Measurements from ENCODE around the gene SKAP1. TPM values are rescaled to one million over a fixed set of nuclear protein-coding genes. Genes with fewer than 3 reads are reported as not detected.

The SKAP1 gene
- total RNA-seq, 1 donor from 2014 or later = 0.38 TPM

- intact Hi-C loops (cut with DNase I) = no loop called here
- no peak for ATAC-seq
Measured at GRCh38 chr17:48153691-48154358, 276.2 kb downstream of the SKAP1 start.

GRCh38 chr17:48152289-48152688 is 277.7 kb downstream of the SKAP1 start:
- ATAC-seq (no peak), DNase-seq (ENCODE audit: missing footprints) (no peak)
- intact Hi-C loops (cut with DNase I) = no loop called here

More at GRCh38 chr17:48153691-48154358, 276.2 kb downstream of the SKAP1 start:
- DNase-seq (ENCODE audit: missing footprints) = no peak

- no peak for ATAC-seq
- DNase-seq (ENCODE audit: missing footprints) = no peak
Measured at GRCh38 chr17:48151220-48151619, 278.8 kb downstream of the SKAP1 start.

GRCh38 chr17:48150597-48151001 is 279.4 kb downstream of the SKAP1 start:
- intact Hi-C loops (cut with DNase I) = no loop called here
- ATAC-seq (no peak), DNase-seq (ENCODE audit: missing footprints) (no peak)

More at GRCh38 chr17:48151220-48151619, 278.8 kb downstream of the SKAP1 start:
- intact Hi-C loops (cut with DNase I) = no loop called here

GRCh38 chr17:48149787-48150463 is 280.1 kb downstream of the SKAP1 start:
- no peak for DNase-seq (ENCODE audit: missing footprints)
- intact Hi-C loops (cut with DNase I) = no loop called here
- no peak for ATAC-seq

GRCh38 chr17:48148854-48149786 is 280.9 kb downstream of the SKAP1 start:
- DNase-seq (ENCODE audit: missing footprints) (no peak), ATAC-seq (no peak)
- intact Hi-C loops (cut with DNase I) = no loop called here

- ATAC-seq (no peak), DNase-seq (ENCODE audit: missing footprints) (no peak)
- intact Hi-C loops (cut with DNase I) = no loop called here
Measured at GRCh38 chr17:48148029-48148770, 281.8 kb downstream of the SKAP1 start.

GRCh38 chr17:48144976-48145798 is 284.8 kb downstream of the SKAP1 start:
- intact Hi-C loops (cut with DNase I) = no loop called here
- ATAC-seq (no peak), DNase-seq (ENCODE audit: missing footprints) (no peak)

- intact Hi-C loops (cut with DNase I) = no loop called here
- ATAC-seq (no peak), DNase-seq (ENCODE audit: missing footprints) (no peak)
Measured at GRCh38 chr17:48144231-48144630, 285.8 kb downstream of the SKAP1 start.

- no peak for ATAC-seq
- DNase-seq (ENCODE audit: missing footprints) = no peak
- intact Hi-C loops (cut with DNase I) = no loop called here
Measured at GRCh38 chr17:48143629-48144028, 286.4 kb downstream of the SKAP1 start.

- no peak for DNase-seq (ENCODE audit: missing footprints)
- no peak for ATAC-seq
- intact Hi-C loops (cut with DNase I) = no loop called here
Measured at GRCh38 chr17:48139944-48140343, 290.1 kb downstream of the SKAP1 start.

- ATAC-seq = no peak
- no peak for DNase-seq (ENCODE audit: missing footprints)
- intact Hi-C loops (cut with DNase I) = no loop called here
Measured at GRCh38 chr17:48137656-48138055, 292.4 kb downstream of the SKAP1 start.

GRCh38 chr17:48134912-48135480 is 295.0 kb downstream of the SKAP1 start:
- intact Hi-C loops (cut with DNase I) = loop anchor here (5.0 kb wide), 1 partner anchor 63 kb away; no protein-coding TSS in a partner anchor
- ATAC-seq = no peak
- DNase-seq (ENCODE audit: missing footprints) = no peak

GRCh38 chr17:48132385-48132784 is 297.6 kb downstream of the SKAP1 start:
- intact Hi-C loops (cut with DNase I) = loop anchor here (5.0 kb wide), 1 partner anchor 60 kb away; no protein-coding TSS in a partner anchor
- DNase-seq (ENCODE audit: missing footprints) = no peak
- ATAC-seq = peak; percentile 43

GRCh38 chr17:48131216-48131824 is 298.7 kb downstream of the SKAP1 start:
- ATAC-seq (peak; percentile 89), DNase-seq (ENCODE audit: missing footprints) (no peak)

GRCh38 chr17:48129981-48130380 is 300.0 kb downstream of the SKAP1 start:
- no peak for DNase-seq (ENCODE audit: missing footprints)
- intact Hi-C loops (cut with DNase I) = loop anchor here (5.0 kb wide), 1 partner anchor 58 kb away; no protein-coding TSS in a partner anchor
- no peak for ATAC-seq

More at GRCh38 chr17:48131216-48131824, 298.7 kb downstream of the SKAP1 start:
- intact Hi-C loops (cut with DNase I) = loop anchor here (1.0 to 5.0 kb wide), 2 partner anchors 59 to 106 kb away; no protein-coding TSS in a partner anchor

GRCh38 chr17:48128400-48128799 is 301.6 kb downstream of the SKAP1 start:
- DNase-seq (ENCODE audit: missing footprints) (no peak), ATAC-seq (no peak)
- intact Hi-C loops (cut with DNase I) = no loop called here
